ENCODE measurements around the gene PTPRJ.

GRCh38 chr11:48134221-48134922 lies 154.0 kb downstream of the PTPRJ start:
- TF ChIP-seq CTCF (conservative IDR thresholded peaks at IDR 0.05; ENCODE audit: low read depth, low read length), result no peak
- no peak for TF ChIP-seq EZH2phosphoT487 (IDR thresholded peaks at IDR 0.05; ENCODE audit: borderline replicate concordance, low read length)
